Measurements from ENCODE around the gene CTNNA2. TPM values are rescaled to one million over a fixed set of nuclear protein-coding genes. Genes with fewer than 3 reads are reported as not detected.

CTNNA2 gene
- total and polyA plus RNA-seq, 8 donors = 0.08 to 0.56 (median 0.17) TPM; not detected in 2

DNA sequence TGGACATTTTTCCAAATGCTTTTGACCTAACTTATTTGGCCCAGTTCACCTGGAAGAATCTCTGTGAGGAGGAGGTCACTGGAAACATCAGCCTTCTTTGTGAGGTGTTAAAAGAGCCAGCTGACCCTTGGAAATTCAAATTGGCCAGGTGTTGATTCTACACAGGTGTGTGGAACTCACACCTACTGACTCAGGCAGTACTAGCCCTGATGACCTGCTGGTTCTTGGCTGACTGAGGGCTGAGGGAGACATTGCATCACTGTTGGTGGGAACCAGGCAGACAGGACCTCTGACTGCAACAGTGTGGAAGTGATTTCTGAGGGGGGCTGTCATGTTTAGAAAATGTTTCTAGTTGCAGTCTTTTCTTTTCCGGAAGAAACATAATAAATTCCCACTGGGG, 1033.9 kb downstream of the CTNNA2 start:
- no peak for DNase-seq
- no peaks in the 10 kb centered on the region for H3K9me3 ChIP-seq
- H3K36me3 ChIP-seq = no peaks in the 10 kb centered on the region
- no peak for ATAC-seq
- TF ChIP-seq, protein P1, sequence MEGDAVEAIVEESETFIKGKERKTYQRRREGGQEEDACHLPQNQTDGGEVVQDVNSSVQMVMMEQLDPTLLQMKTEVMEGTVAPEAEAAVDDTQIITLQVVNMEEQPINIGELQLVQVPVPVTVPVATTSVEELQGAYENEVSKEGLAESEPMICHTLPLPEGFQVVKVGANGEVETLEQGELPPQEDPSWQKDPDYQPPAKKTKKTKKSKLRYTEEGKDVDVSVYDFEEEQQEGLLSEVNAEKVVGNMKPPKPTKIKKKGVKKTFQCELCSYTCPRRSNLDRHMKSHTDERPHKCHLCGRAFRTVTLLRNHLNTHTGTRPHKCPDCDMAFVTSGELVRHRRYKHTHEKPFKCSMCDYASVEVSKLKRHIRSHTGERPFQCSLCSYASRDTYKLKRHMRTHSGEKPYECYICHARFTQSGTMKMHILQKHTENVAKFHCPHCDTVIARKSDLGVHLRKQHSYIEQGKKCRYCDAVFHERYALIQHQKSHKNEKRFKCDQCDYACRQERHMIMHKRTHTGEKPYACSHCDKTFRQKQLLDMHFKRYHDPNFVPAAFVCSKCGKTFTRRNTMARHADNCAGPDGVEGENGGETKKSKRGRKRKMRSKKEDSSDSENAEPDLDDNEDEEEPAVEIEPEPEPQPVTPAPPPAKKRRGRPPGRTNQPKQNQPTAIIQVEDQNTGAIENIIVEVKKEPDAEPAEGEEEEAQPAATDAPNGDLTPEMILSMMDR (IDR thresholded peaks at IDR 0.05) = no peak
- no peak overlapping the region for H3K27ac ChIP-seq
- intact Hi-C loops (cut with DNase I) = no loop called here
- H3K27me3 ChIP-seq = no peaks in the 10 kb centered on the region
- no peak overlapping the region for H3K4me3 ChIP-seq
- H3K4me1 ChIP-seq = no peaks in the 10 kb centered on the region

DNA sequence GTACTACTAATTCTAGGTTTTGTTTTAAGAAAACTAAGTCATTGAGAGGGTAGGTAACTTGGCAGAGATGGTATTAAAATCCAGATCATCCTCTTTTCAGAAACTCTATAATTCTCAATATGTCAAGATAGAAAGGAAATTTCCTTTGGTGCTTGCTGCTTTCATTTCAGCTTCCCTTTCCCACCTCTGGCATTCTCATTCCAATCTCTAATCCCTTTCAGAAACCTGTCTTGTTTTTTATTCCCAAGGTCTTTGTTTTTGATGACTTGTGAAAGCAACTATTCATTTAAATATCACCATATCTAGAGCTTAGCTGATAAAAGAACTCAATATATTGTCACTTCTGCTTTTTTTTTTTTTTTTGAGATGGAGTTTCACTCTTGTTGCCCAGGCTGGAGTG, 1034.5 kb downstream of the CTNNA2 start:
- ATAC-seq = no peak
- Histone ChIP-seq H3K27me3 (no peaks in the 10 kb centered on the region), H3K4me1 (no peaks in the 10 kb centered on the region), H3K9me3 (peaks cover 0 to 3% of the 10 kb centered on the region in 2 donors), H3K4me3 (no peak overlapping the region), H3K27ac (no peak overlapping the region), H3K36me3 (no peaks in the 10 kb centered on the region)
- DNase-seq = no peak
- intact Hi-C loops (cut with DNase I) = no loop called here
- TF ChIP-seq, protein P1 (IDR thresholded peaks at IDR 0.05) = no peak

DNA sequence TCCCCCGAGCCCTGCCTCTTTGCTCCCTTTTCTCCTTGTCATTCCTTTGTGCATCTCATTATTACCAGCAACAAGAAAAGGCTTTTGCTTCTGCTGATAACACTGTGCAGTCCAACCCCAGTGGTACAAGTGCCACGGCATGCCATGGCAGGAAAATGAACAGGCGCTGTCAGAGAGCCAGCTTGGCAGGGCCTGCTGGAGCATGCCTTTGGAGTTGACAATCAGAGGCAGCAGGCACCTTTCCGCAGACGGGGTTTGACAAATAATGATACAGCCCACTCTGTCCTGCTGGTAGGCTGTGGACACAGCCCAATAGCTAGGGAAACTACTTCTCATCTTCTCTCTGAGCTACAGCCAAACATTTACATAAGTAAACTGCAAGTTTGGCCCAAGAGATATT, 1035.6 kb downstream of the CTNNA2 start:
- no peaks in the 10 kb centered on the region for H3K36me3 ChIP-seq
- H3K9me3 ChIP-seq = peaks cover 0 to 3% of the 10 kb centered on the region in 2 donors
- no peaks in the 10 kb centered on the region for H3K27me3 ChIP-seq
- H3K4me3 ChIP-seq = no peak overlapping the region
- intact Hi-C loops (cut with DNase I) = no loop called here
- TF ChIP-seq, protein P1 (IDR thresholded peaks at IDR 0.05) = no peak
- DNase-seq (peak in 2 of 4 donors; percentile 1 to 16), ATAC-seq (no peak)
- no peak overlapping the region for H3K27ac ChIP-seq
- H3K4me1 ChIP-seq = no peaks in the 10 kb centered on the region

DNA sequence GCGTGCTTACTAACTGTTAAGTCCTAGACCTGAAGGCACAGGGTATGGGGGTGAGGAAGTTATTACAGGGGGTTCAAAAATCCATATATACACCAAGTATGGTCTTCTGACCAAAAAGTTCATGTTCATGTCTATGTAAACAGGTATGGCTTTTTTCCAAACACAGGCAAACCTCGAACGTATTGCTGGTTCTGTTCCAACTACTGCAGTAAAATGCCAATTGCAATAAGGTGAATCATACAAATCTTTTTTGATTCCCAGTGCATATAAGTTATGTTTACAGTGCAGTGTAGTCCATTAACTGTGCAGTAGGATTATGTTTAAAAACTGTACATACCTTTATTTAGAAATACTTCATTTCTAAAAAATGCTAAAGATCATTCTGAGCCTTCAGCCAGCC, 1037.0 kb downstream of the CTNNA2 start:
- TF ChIP-seq, protein P1 (IDR thresholded peaks at IDR 0.05) = no peak
- intact Hi-C loops (cut with DNase I) = no loop called here

DNA sequence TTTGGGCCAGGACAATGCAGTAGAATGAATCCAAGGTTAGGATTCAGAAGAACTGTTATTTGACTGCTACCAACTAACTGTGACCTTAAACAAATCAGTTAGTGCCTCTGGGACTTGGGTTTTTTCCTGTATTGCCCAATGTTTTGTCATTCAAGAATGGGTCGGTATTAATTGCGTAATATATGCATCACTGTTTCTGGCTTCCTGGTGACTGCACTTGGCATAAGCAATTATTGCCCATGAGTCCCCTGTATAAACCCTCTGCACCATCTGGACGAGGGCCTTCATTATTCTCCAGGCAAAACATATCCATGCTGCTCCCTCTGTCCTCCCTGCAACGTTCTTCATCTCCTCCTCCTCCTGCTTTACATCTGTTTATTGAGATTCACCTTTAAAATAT, 1047.5 kb downstream of the CTNNA2 start:
- ATAC-seq (no peak), DNase-seq (no peak)
- intact Hi-C loops (cut with DNase I) = no loop called here
- Histone ChIP-seq H3K27me3 (no peaks in the 10 kb centered on the region), H3K4me1 (no peaks in the 10 kb centered on the region), H3K27ac (no peak overlapping the region), H3K4me3 (no peak overlapping the region), H3K9me3 (no peaks in the 10 kb centered on the region), H3K36me3 (no peaks in the 10 kb centered on the region)
- TF ChIP-seq, protein P1 (IDR thresholded peaks at IDR 0.05) = no peak

More for the DNA sequence above, 1037.0 kb downstream of the CTNNA2 start:
- Histone ChIP-seq H3K27me3 (no peaks in the 10 kb centered on the region), H3K4me3 (no peak overlapping the region), H3K4me1 (no peaks in the 10 kb centered on the region), H3K27ac (no peak overlapping the region), H3K36me3 (no peaks in the 10 kb centered on the region), H3K9me3 (peaks cover 0 to 3% of the 10 kb centered on the region in 2 donors)
- no peak for DNase-seq
- no peak for ATAC-seq

Data from left lung (tissue), 10 donors.